HepG2 (cell line): Measurements from ENCODE around the gene CLRN2. TPM values are rescaled to one million over a fixed set of nuclear protein-coding genes. Genes with fewer than 3 reads are reported as not detected.

Experiments
- ATRX ChIP-seq: sonication (generic); formaldehyde crosslinking; IDR thresholded peaks from 2 replicates; pipeline ENCODE4 v1.4.0; 2020; ENCODE audit warnings: missing genetic modification reagents, borderline replicate concordance
- FOSL2 ChIP-seq: sonication (generic); formaldehyde crosslinking; IDR thresholded peaks from 2 replicates; pipeline ENCODE4 v1.4.0; 2020; ENCODE audit warnings: missing genetic modification reagents
- HDAC6 ChIP-seq: fragments of 200-600 bp; sonication (generic); IDR thresholded peaks from 2 replicates; pipeline ENCODE4 v1.7.0; 2017; ENCODE audit warnings: mild to moderate bottlenecking, antibody characterized with exemption, low read length, low read depth
- HOXD1 ChIP-seq: sonication (generic); formaldehyde crosslinking; IDR thresholded peaks from 2 replicates; pipeline ENCODE4 v1.5.0; 2020; ENCODE audit warnings: missing genetic modification reagents
- MBNL3 ChIP-seq: fragments of 250-450 bp; sonication (Bioruptor Pico); conservative IDR thresholded peaks from 2 replicates; pipeline ENCODE4 v1.8.0; 2022; ENCODE audit warnings: mild to moderate bottlenecking, inconsistent platforms
- POLR2AphosphoS2 ChIP-seq: IDR thresholded peaks from 2 replicates; pipeline ENCODE4 v1.6.1; 2011; ENCODE audit warnings: low read depth, low read length, improper control_type of control experiment
- RAD51 ChIP-seq: fragments of 450-650 bp; IDR thresholded peaks from 2 replicates; pipeline ENCODE4 v1.6.1; 2016; ENCODE audit warnings: borderline replicate concordance
- SP4 ChIP-seq: sonication (generic); formaldehyde crosslinking; IDR thresholded peaks from 2 replicates; pipeline ENCODE4 v1.8.1; 2023; ENCODE audit warnings: mild to moderate bottlenecking, missing genetic modification reagents
- ZFP90 ChIP-seq: sonication (generic); formaldehyde crosslinking; IDR thresholded peaks from 2 replicates; pipeline ENCODE4 v1.8.0; 2022; ENCODE audit warnings: missing genetic modification reagents, mild to moderate bottlenecking, inconsistent platforms, borderline replicate concordance
- ZNF629 ChIP-seq: sonication (generic); formaldehyde crosslinking; conservative IDR thresholded peaks from 2 replicates; pipeline ENCODE4 v1.5.0; 2020; ENCODE audit warnings: missing genetic modification reagents
- ZSCAN25 ChIP-seq: sonication (generic); formaldehyde crosslinking; IDR thresholded peaks from 2 replicates; pipeline ENCODE4 v1.8.0; 2022; ENCODE audit warnings: mild to moderate bottlenecking, missing genetic modification reagents
- polyA plus RNA-seq, 8 experiments: library from polyadenylated mRNA; depleted of rRNA in 3 of 8; stranded (reverse) in 7 of 8; unstranded in 1 of 8; fragments of >200 nt; fragmentation: Illumina TruSeq in 4 of 8; extraction: Trizol in 4 of 8; gene quantifications; 2 replicates each; pipeline versions ENCODE4 v1.2.1 to v1.2.3, GENCODE V29; 2011 to 2016; ENCODE audit warnings: low read depth in 4 of 8, missing spikeins in 1 of 8, mixed read lengths in 1 of 8; ENCODE audit not compliant: insufficient read depth in 1 of 8
- total RNA-seq, 5 experiments: library from RNA; depleted of rRNA; stranded (reverse); fragments of >200 nt; fragmentation: Illumina TruSeq; extraction: Trizol; gene quantifications; 2 replicates each; pipeline ENCODE4 v1.2.3, GENCODE V29; 2016; ENCODE audit warnings: low read depth in 1 of 5
- TF ChIP-seq, protein P1 (sequence below): sonication (generic); formaldehyde crosslinking; IDR thresholded peaks from 2 replicates; pipeline ENCODE4 v1.5.0; 2020; ENCODE audit warnings: missing genetic modification reagents, mild to moderate bottlenecking, borderline replicate concordance
- TF ChIP-seq, protein P2 (sequence below): IDR thresholded peaks from 2 replicates; pipeline ENCODE4 v1.6.1; 2012; ENCODE audit warnings: low read length, improper control_type of control experiment
- TF ChIP-seq, protein P3 (sequence below): sonication (generic); formaldehyde crosslinking; conservative IDR thresholded peaks from 2 replicates; pipeline ENCODE4 v1.4.0; 2020; ENCODE audit warnings: mild to moderate bottlenecking, missing genetic modification reagents, moderate library complexity
- TF ChIP-seq, protein P4 (sequence below): sonication (generic); formaldehyde crosslinking; IDR thresholded peaks from 2 replicates; pipeline ENCODE4 v1.4.0; 2020; ENCODE audit warnings: low read depth, mild to moderate bottlenecking, missing genetic modification reagents
- TF ChIP-seq, protein P5 (sequence below): sonication (generic); formaldehyde crosslinking; IDR thresholded peaks from 2 replicates; pipeline ENCODE4 v1.5.0; 2020; ENCODE audit warnings: mild to moderate bottlenecking, low read depth, missing genetic modification reagents, borderline replicate concordance
- TF ChIP-seq, protein P6 (sequence below): sonication (generic); formaldehyde crosslinking; IDR thresholded peaks from 2 replicates; pipeline ENCODE4 v1.4.0; 2020; ENCODE audit warnings: missing genetic modification reagents

The CLRN2 gene
- total and polyA plus RNA-seq, 2 of the 13 experiments (the other 11 are each of a cell fraction or from before 2014, with no cell fraction given): not detected

DNA sequence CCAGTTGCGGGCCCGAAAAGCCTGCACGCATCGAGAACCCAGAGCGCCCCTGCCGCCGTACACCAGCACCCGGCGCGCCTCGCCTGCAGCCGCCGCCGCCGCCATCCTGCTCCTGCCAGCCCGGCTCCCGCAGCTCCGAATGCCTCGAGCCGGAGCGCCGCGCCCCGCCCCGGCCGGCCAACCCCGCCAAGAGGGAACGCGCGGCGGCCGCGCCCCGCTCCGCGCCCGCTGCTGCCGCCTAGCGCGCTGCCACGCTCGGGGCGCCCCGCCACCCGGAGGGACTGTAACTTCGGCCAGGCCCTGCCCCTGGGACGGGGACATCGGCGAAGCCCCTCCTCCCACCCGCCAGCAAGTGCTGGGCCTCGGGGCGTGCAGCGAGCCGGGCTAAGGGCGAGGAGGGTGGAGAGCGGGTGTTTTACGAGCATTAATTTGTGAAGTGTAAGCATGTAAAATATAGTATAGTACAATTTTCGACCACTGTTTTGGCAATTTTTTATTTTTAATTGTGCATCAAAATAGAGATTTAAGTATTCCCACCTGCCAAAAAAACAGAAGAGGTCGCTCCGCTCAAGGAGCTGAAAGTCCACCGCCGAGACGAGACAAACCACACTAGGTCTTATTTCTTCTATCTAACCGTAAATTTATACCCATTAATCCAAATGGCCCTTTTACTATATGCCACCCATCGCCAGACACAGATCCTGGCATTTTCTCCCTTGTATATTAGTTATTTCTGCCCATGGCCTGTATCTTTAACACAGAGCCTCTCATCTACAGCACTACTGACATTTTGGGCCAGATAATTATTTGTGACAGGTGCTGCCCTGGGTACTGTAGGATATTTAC is 2.8 kb upstream of the CLRN2 start, which contains the start of gene QDPR (continued):
- TF ChIP-seq, protein P1, sequence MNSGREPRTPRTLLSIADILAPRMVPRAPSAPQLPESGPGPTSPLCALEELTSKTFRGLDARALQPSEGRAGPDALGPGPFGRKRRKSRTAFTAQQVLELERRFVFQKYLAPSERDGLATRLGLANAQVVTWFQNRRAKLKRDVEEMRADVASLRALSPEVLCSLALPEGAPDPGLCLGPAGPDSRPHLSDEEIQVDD (CRISPR knock-in tag): no peak
- no peak for TF ChIP-seq HOXD1 (CRISPR knock-in tag)
- TF ChIP-seq, protein P2, sequence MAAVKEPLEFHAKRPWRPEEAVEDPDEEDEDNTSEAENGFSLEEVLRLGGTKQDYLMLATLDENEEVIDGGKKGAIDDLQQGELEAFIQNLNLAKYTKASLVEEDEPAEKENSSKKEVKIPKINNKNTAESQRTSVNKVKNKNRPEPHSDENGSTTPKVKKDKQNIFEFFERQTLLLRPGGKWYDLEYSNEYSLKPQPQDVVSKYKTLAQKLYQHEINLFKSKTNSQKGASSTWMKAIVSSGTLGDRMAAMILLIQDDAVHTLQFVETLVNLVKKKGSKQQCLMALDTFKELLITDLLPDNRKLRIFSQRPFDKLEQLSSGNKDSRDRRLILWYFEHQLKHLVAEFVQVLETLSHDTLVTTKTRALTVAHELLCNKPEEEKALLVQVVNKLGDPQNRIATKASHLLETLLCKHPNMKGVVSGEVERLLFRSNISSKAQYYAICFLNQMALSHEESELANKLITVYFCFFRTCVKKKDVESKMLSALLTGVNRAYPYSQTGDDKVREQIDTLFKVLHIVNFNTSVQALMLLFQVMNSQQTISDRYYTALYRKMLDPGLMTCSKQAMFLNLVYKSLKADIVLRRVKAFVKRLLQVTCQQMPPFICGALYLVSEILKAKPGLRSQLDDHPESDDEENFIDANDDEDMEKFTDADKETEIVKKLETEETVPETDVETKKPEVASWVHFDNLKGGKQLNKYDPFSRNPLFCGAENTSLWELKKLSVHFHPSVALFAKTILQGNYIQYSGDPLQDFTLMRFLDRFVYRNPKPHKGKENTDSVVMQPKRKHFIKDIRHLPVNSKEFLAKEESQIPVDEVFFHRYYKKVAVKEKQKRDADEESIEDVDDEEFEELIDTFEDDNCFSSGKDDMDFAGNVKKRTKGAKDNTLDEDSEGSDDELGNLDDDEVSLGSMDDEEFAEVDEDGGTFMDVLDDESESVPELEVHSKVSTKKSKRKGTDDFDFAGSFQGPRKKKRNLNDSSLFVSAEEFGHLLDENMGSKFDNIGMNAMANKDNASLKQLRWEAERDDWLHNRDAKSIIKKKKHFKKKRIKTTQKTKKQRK: no peak
- TF ChIP-seq ZFP90: no peak
- TF ChIP-seq HDAC6: no peak
- TF ChIP-seq RAD51: no peak
- peak; percentile 67 for TF ChIP-seq SP4 (CRISPR knock-in tag)
- TF ChIP-seq, protein P3, sequence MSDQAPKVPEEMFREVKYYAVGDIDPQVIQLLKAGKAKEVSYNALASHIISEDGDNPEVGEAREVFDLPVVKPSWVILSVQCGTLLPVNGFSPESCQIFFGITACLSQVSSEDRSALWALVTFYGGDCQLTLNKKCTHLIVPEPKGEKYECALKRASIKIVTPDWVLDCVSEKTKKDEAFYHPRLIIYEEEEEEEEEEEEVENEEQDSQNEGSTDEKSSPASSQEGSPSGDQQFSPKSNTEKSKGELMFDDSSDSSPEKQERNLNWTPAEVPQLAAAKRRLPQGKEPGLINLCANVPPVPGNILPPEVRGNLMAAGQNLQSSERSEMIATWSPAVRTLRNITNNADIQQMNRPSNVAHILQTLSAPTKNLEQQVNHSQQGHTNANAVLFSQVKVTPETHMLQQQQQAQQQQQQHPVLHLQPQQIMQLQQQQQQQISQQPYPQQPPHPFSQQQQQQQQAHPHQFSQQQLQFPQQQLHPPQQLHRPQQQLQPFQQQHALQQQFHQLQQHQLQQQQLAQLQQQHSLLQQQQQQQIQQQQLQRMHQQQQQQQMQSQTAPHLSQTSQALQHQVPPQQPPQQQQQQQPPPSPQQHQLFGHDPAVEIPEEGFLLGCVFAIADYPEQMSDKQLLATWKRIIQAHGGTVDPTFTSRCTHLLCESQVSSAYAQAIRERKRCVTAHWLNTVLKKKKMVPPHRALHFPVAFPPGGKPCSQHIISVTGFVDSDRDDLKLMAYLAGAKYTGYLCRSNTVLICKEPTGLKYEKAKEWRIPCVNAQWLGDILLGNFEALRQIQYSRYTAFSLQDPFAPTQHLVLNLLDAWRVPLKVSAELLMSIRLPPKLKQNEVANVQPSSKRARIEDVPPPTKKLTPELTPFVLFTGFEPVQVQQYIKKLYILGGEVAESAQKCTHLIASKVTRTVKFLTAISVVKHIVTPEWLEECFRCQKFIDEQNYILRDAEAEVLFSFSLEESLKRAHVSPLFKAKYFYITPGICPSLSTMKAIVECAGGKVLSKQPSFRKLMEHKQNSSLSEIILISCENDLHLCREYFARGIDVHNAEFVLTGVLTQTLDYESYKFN: peak; percentile 28; the same call in 1 of the 2 replicates
- 0 out of 2 replicates have a peak, but pooled peaks have one; percentile 59 for TF ChIP-seq ZSCAN25 (CRISPR knock-in tag)
- TF ChIP-seq, protein P4, sequence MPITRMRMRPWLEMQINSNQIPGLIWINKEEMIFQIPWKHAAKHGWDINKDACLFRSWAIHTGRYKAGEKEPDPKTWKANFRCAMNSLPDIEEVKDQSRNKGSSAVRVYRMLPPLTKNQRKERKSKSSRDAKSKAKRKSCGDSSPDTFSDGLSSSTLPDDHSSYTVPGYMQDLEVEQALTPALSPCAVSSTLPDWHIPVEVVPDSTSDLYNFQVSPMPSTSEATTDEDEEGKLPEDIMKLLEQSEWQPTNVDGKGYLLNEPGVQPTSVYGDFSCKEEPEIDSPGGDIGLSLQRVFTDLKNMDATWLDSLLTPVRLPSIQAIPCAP: no peak
- no peak for TF ChIP-seq POLR2AphosphoS2
- no peak for TF ChIP-seq ZNF629
- TF ChIP-seq, protein P5, sequence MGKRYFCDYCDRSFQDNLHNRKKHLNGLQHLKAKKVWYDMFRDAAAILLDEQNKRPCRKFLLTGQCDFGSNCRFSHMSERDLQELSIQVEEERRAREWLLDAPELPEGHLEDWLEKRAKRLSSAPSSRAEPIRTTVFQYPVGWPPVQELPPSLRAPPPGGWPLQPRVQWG (CRISPR knock-in tag): no peak
- TF ChIP-seq, protein P6, sequence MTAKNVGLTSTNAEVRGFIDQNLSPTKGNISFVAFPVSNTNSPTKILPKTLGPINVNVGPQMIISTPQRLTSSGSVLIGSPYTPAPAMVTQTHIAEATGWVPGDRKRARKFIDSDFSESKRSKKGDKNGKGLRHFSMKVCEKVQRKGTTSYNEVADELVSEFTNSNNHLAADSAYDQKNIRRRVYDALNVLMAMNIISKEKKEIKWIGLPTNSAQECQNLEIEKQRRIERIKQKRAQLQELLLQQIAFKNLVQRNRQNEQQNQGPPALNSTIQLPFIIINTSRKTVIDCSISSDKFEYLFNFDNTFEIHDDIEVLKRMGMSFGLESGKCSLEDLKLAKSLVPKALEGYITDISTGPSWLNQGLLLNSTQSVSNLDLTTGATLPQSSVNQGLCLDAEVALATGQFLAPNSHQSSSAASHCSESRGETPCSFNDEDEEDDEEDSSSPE (CRISPR knock-in tag): no peak
- no peak for TF ChIP-seq ATRX (CRISPR knock-in tag)
- TF ChIP-seq FOSL2 (CRISPR knock-in tag): 0 out of 2 replicates have a peak, but pooled peaks have one; percentile 2
- TF ChIP-seq MBNL3 (CRISPR knock-in tag): no peak
